GM23338 (cell line): Measurements from ENCODE around the gene INTS2. TPM values are rescaled to one million over a fixed set of nuclear protein-coding genes. Genes with fewer than 3 reads are reported as not detected.

Source experiments
- ATAC-seq: fragments of 200-7000 bp; cut with Tn5 transposase; 3 replicates; pipeline ENCODE4 v1.9.1; 2020
- DNase-seq: peaks from one replicate; pipeline ENCODE4 v3.0.0-alpha.2; 2015; ENCODE audit warnings: low spot score
- H2AFZ ChIP-seq: fragments of 200-600 bp; sonication (generic); 2 replicates; pipeline ENCODE4 v1.8.0; 2016; ENCODE audit warnings: antibody characterized with exemption, mild to moderate bottlenecking, moderate library complexity
- H3F3A ChIP-seq: fragments of 200-600 bp; sonication (generic); replicated peaks from 2 replicates; pipeline ENCODE4 v1.8.0; 2017; ENCODE audit warnings: antibody characterized with exemption, mixed run types, low read depth
- H3K27ac ChIP-seq: fragments of 200-600 bp; sonication (generic); 2 replicates; pipeline ENCODE4 v1.6.1; 2016; ENCODE audit warnings: low read depth
- H3K27me3 ChIP-seq: fragments of 200-600 bp; sonication (generic); 2 replicates; pipeline ENCODE4 v1.8.0; 2016; ENCODE audit warnings: mild to moderate bottlenecking, mixed run types, moderate library complexity; ENCODE audit not compliant: insufficient read depth
- H3K36me3 ChIP-seq: fragments of 200-600 bp; sonication (generic); 2 replicates; pipeline ENCODE4 v1.8.0; 2016; ENCODE audit warnings: mild to moderate bottlenecking; ENCODE audit not compliant: insufficient read depth
- H3K4me1 ChIP-seq: fragments of 200-600 bp; sonication (generic); 2 replicates; pipeline ENCODE4 v1.8.0; 2016; ENCODE audit warnings: mild to moderate bottlenecking, moderate library complexity; ENCODE audit not compliant: insufficient read depth
- H3K4me2 ChIP-seq: fragments of 200-600 bp; sonication (generic); 2 replicates; pipeline ENCODE4 v1.7.1; 2017; ENCODE audit warnings: mixed run types
- H3K4me3 ChIP-seq: fragments of 200-600 bp; sonication (generic); 2 replicates; pipeline ENCODE4 v1.6.1; 2016; ENCODE audit warnings: mixed run types
- H3K79me2 ChIP-seq: fragments of 200-600 bp; sonication (generic); replicated peaks from 2 replicates; pipeline ENCODE4 v1.8.0; 2017; ENCODE audit warnings: mild to moderate bottlenecking; ENCODE audit not compliant: insufficient read depth
- H3K9me2 ChIP-seq: fragments of 200-600 bp; sonication (generic); 2 replicates; pipeline ENCODE4 v1.8.0; 2017; ENCODE audit not compliant: insufficient read depth
- H4K20me1 ChIP-seq: fragments of 200-600 bp; sonication (generic); replicated peaks from 2 replicates; pipeline ENCODE4 v1.8.0; 2017; ENCODE audit warnings: mild to moderate bottlenecking; ENCODE audit not compliant: insufficient read depth
- H3K27ac Mint-ChIP-seq: 2 replicates; pipeline ENCODE4 v1.8.0; 2020; ENCODE audit warnings: inconsistent platforms, mild to moderate bottlenecking, moderate library complexity, mixed read lengths
- H3K27me3 Mint-ChIP-seq: 3 replicates; pipeline ENCODE4 v1.8.0; 2022; ENCODE audit warnings: low read depth, mild to moderate bottlenecking, moderate library complexity, mixed read lengths, inconsistent platforms; ENCODE audit not compliant: insufficient read depth, poor library complexity
- H3K36me3 Mint-ChIP-seq: 3 replicates; pipeline ENCODE4 v1.8.0; 2021; ENCODE audit warnings: low read depth, mild to moderate bottlenecking, inconsistent platforms, moderate library complexity, mixed read lengths
- H3K4me1 Mint-ChIP-seq: 3 replicates; pipeline ENCODE4 v1.8.0; 2020; ENCODE audit warnings: mild to moderate bottlenecking, inconsistent platforms, mixed read lengths
- H3K4me3 Mint-ChIP-seq: 3 replicates; pipeline ENCODE4 v1.8.0; 2021; ENCODE audit warnings: moderate library complexity, mild to moderate bottlenecking, inconsistent platforms, mixed read lengths
- H3K9me3 Mint-ChIP-seq: 3 replicates; pipeline ENCODE4 v1.8.0; 2020; ENCODE audit warnings: moderate library complexity, mild to moderate bottlenecking, inconsistent platforms, mixed read lengths
- EZH2phosphoT487 ChIP-seq: fragments of 200-600 bp; sonication (generic); IDR thresholded peaks from one replicate; pipeline ENCODE4 v1.8.1; 2018; ENCODE audit warnings: antibody characterized with exemption; ENCODE audit not compliant: unreplicated experiment
- JUNB ChIP-seq: IDR thresholded peaks from one replicate; pipeline ENCODE4 v1.6.1; 2016; ENCODE audit warnings: antibody characterized with exemption; ENCODE audit not compliant: unreplicated experiment
- NANOG ChIP-seq: IDR thresholded peaks from 2 replicates; pipeline ENCODE4 v1.6.1; 2016; ENCODE audit warnings: antibody characterized with exemption, borderline replicate concordance
- ZNF114 ChIP-seq: fragments of 250-450 bp; sonication (Bioruptor Pico); IDR thresholded peaks from 2 replicates; pipeline ENCODE4 v1.5.0; 2020; ENCODE audit warnings: mild to moderate bottlenecking, moderate library complexity
- polyA plus RNA-seq: library from polyadenylated mRNA; unstranded; fragments of >200 nt; fragmentation: Nextera tagmentation; extraction: Ambion mirVana; gene quantifications from 2 replicates; pipeline ENCODE4 v1.2.1, GENCODE V29; 2016
- total RNA-seq: library from RNA; depleted of rRNA; stranded (reverse); fragments of >200 nt; shearing (Covaris generic); gene quantifications from 2 replicates; pipeline ENCODE4 v1.2.3, GENCODE V29; 2014
- TF ChIP-seq, protein P1 (sequence below), 2 experiments: fragments of 200-600 bp in 1 of 2; sonication (generic) in 1 of 2; conservative IDR thresholded peaks; 2 replicates each; pipeline versions ENCODE4 v1.5.1 to v1.6.1; 2016 to 2017; ENCODE audit warnings: antibody characterized with exemption in 2 of 2, low read depth in 2 of 2, mild to moderate bottlenecking in 2 of 2, moderate library complexity in 1 of 2
- TF ChIP-seq, protein P2 (sequence below): IDR thresholded peaks from one replicate; pipeline ENCODE4 v1.6.1; 2018; ENCODE audit warnings: antibody characterized with exemption; ENCODE audit not compliant: unreplicated experiment

INTS2 gene
- total and polyA plus RNA-seq, 2 experiments from 2014 or later, result 5.9 to 31.6 TPM

- peaks cover 10% of the 10 kb centered on the region for H3K27me3 Mint-ChIP-seq
- ATAC-seq (no peak), DNase-seq (no peak)
- H3K36me3 ChIP-seq, result peaks cover 9% of the 10 kb centered on the region; the same call in 1 of the 2 replicates
- H3F3A ChIP-seq, result no peaks in the 10 kb centered on the region
- no peak overlapping the region for H3K27ac Mint-ChIP-seq
- no peaks in the 10 kb centered on the region for H4K20me1 ChIP-seq
- H3K4me2 ChIP-seq, result no peak overlapping the region
- H3K27ac ChIP-seq, result no peak overlapping the region
- peaks cover 8% of the 10 kb centered on the region for H3K79me2 ChIP-seq
- H3K36me3 Mint-ChIP-seq, result peaks cover 8% of the 10 kb centered on the region; the same call in 2 of the 3 replicates
- peaks cover 5% of the 10 kb centered on the region for H3K4me1 ChIP-seq
- no peak overlapping the region for H3K4me3 ChIP-seq
- H3K27me3 ChIP-seq, result no peaks in the 10 kb centered on the region
- TF ChIP-seq, protein P1, sequence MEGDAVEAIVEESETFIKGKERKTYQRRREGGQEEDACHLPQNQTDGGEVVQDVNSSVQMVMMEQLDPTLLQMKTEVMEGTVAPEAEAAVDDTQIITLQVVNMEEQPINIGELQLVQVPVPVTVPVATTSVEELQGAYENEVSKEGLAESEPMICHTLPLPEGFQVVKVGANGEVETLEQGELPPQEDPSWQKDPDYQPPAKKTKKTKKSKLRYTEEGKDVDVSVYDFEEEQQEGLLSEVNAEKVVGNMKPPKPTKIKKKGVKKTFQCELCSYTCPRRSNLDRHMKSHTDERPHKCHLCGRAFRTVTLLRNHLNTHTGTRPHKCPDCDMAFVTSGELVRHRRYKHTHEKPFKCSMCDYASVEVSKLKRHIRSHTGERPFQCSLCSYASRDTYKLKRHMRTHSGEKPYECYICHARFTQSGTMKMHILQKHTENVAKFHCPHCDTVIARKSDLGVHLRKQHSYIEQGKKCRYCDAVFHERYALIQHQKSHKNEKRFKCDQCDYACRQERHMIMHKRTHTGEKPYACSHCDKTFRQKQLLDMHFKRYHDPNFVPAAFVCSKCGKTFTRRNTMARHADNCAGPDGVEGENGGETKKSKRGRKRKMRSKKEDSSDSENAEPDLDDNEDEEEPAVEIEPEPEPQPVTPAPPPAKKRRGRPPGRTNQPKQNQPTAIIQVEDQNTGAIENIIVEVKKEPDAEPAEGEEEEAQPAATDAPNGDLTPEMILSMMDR (conservative IDR thresholded peaks at IDR 0.05; ENCODE audit: low read depth in 2 of 2), result no peak
- TF ChIP-seq JUNB, result no peak
- no peak overlapping the region for H2AFZ ChIP-seq
- H3K4me3 Mint-ChIP-seq, result no peak overlapping the region
- H3K4me1 Mint-ChIP-seq, result peaks cover 10% of the 10 kb centered on the region; the same call in 2 of the 3 replicates
- H3K9me2 ChIP-seq, result no peaks in the 10 kb centered on the region
- no peaks in the 10 kb centered on the region for H3K9me3 Mint-ChIP-seq
Observed at GRCh38 chr17:61867033-61867432, 60.7 kb downstream of the INTS2 start.

DNA sequence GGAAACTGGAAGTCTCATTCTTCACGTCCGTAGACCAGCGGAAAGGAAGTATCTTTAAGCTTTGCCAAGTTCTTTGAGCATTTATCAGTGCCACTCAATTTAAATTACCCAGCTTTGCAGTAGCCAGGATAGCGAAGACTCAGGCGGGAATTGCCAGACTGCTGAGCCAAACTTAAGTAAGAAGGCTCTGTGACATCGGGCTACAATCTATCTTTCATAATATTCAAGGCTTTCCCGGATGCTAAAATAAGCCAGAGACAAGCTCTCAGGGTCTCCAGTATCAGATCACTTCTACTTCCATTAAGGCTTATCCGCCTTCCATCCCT, 64.0 kb downstream of the INTS2 start:
- H3K9me3 Mint-ChIP-seq, result no peaks in the 10 kb centered on the region
- peak overlapping the region; percentile 99 for H3K27ac Mint-ChIP-seq
- H2AFZ ChIP-seq, result peak overlapping the region; percentile 6; the same call in 1 of the 2 replicates

More for the DNA sequence above, 64.0 kb downstream of the INTS2 start:
- Histone ChIP-seq H3K9me2 (no peaks in the 10 kb centered on the region), H3K4me3 (peak overlapping the region; percentile 63), H3K36me3 (peaks cover 2% of the 10 kb centered on the region; the same call in 1 of the 2 replicates), H3K4me1 (peaks cover 8% of the 10 kb centered on the region), H3K4me2 (peak overlapping the region; percentile 73), H3F3A (no peaks in the 10 kb centered on the region), H3K27ac (peak overlapping the region; percentile 13), H3K27me3 (no peaks in the 10 kb centered on the region), H4K20me1 (no peaks in the 10 kb centered on the region), H3K79me2 (peaks cover 20% of the 10 kb centered on the region)
- peak; percentile 28 for ATAC-seq
- H3K27me3 Mint-ChIP-seq, result peaks cover 10% of the 10 kb centered on the region
- no peak for DNase-seq
- peak overlapping the region; percentile 100 for H3K4me3 Mint-ChIP-seq
- peaks cover 17% of the 10 kb centered on the region for H3K4me1 Mint-ChIP-seq
- peaks cover 11% of the 10 kb centered on the region; the same call in 2 of the 3 replicates for H3K36me3 Mint-ChIP-seq
- TF ChIP-seq, protein P2, sequence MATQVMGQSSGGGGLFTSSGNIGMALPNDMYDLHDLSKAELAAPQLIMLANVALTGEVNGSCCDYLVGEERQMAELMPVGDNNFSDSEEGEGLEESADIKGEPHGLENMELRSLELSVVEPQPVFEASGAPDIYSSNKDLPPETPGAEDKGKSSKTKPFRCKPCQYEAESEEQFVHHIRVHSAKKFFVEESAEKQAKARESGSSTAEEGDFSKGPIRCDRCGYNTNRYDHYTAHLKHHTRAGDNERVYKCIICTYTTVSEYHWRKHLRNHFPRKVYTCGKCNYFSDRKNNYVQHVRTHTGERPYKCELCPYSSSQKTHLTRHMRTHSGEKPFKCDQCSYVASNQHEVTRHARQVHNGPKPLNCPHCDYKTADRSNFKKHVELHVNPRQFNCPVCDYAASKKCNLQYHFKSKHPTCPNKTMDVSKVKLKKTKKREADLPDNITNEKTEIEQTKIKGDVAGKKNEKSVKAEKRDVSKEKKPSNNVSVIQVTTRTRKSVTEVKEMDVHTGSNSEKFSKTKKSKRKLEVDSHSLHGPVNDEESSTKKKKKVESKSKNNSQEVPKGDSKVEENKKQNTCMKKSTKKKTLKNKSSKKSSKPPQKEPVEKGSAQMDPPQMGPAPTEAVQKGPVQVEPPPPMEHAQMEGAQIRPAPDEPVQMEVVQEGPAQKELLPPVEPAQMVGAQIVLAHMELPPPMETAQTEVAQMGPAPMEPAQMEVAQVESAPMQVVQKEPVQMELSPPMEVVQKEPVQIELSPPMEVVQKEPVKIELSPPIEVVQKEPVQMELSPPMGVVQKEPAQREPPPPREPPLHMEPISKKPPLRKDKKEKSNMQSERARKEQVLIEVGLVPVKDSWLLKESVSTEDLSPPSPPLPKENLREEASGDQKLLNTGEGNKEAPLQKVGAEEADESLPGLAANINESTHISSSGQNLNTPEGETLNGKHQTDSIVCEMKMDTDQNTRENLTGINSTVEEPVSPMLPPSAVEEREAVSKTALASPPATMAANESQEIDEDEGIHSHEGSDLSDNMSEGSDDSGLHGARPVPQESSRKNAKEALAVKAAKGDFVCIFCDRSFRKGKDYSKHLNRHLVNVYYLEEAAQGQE, result no peak
- no peak for TF ChIP-seq ZNF114 (CRISPR knock-in tag)
- TF ChIP-seq EZH2phosphoT487, result no peak
- TF ChIP-seq NANOG, result no peak
